Measurements from ENCODE around the gene CPPED1.
"Not testable (repeated sequence)": the region's sequence is repeated elsewhere in the genome, so short reads cannot be mapped to it uniquely, and the experiment has no call there.

The CPPED1 gene

GRCh38 chr16:12811441-12812383 is 8.0 kb upstream of the CPPED1 start:
- Histone ChIP-seq H3K4me3 (no peak overlapping the region), H3K27ac (no peak overlapping the region), H3K36me3 (ENCODE audit: insufficient read depth, low read length) (no peaks in the 10 kb centered on the region), H3K9ac (ENCODE audit: insufficient read length) (no peak overlapping the region), H3K9me3 (ENCODE audit: low read depth, low read length) (no peaks in the 10 kb centered on the region)
- no peak for TF ChIP-seq POLR2AphosphoS5 (IDR thresholded peaks at IDR 0.05; ENCODE audit: borderline replicate concordance, low read depth, low read length)
- no peak for TF ChIP-seq FOXP2 (optimal IDR thresholded peaks at IDR 0.05; ENCODE audit: control extremely low read depth, extremely low read length, insufficient read depth)
- TF ChIP-seq EZH2 (IDR thresholded peaks at IDR 0.05) = no peak
- DNase-seq (ENCODE audit: low read depth, low spot score) = no peak

GRCh38 chr16:12805066-12805465 is 1.4 kb upstream of the CPPED1 start:
- DNase-seq (ENCODE audit: low read depth, low spot score) = no peak
- H3K9me3 ChIP-seq (ENCODE audit: low read depth, low read length) = no peaks in the 10 kb centered on the region
- TF ChIP-seq POLR2AphosphoS5 (IDR thresholded peaks at IDR 0.05; ENCODE audit: borderline replicate concordance, low read depth, low read length) (no peak), EZH2 (IDR thresholded peaks at IDR 0.05) (no peak), FOXP2 (optimal IDR thresholded peaks at IDR 0.05; ENCODE audit: control extremely low read depth, extremely low read length, insufficient read depth) (no peak)

GRCh38 chr16:12804395-12804794 is 708 bp upstream of the CPPED1 start:
- H3K27ac ChIP-seq = no peak overlapping the region
- DNase-seq (ENCODE audit: low read depth, low spot score) = no peak
- peak overlapping the region; percentile 78 for H3K4me3 ChIP-seq
- no peak overlapping the region for H3K9ac ChIP-seq (ENCODE audit: insufficient read length)
- no peaks in the 10 kb centered on the region for H3K36me3 ChIP-seq (ENCODE audit: insufficient read depth, low read length)
- no peaks in the 10 kb centered on the region for H3K9me3 ChIP-seq (ENCODE audit: low read depth, low read length)
- TF ChIP-seq POLR2AphosphoS5 (IDR thresholded peaks at IDR 0.05; ENCODE audit: borderline replicate concordance, low read depth, low read length) (no peak), FOXP2 (optimal IDR thresholded peaks at IDR 0.05; ENCODE audit: control extremely low read depth, extremely low read length, insufficient read depth) (no peak), EZH2 (IDR thresholded peaks at IDR 0.05) (no peak)

More at GRCh38 chr16:12805066-12805465, 1.4 kb upstream of the CPPED1 start:
- H3K9ac ChIP-seq (ENCODE audit: insufficient read length) = no peak overlapping the region
- H3K4me3 ChIP-seq = no peak overlapping the region
- H3K27ac ChIP-seq = no peak overlapping the region
- H3K36me3 ChIP-seq (ENCODE audit: insufficient read depth, low read length) = no peaks in the 10 kb centered on the region

GRCh38 chr16:12802661-12803060 is 1.0 kb downstream of the CPPED1 start:
- no peaks in the 10 kb centered on the region for H3K9me3 ChIP-seq (ENCODE audit: low read depth, low read length)
- no peak for DNase-seq (ENCODE audit: low read depth, low spot score)
- TF ChIP-seq POLR2AphosphoS5 (IDR thresholded peaks at IDR 0.05; ENCODE audit: borderline replicate concordance, low read depth, low read length) (no peak), FOXP2 (optimal IDR thresholded peaks at IDR 0.05; ENCODE audit: control extremely low read depth, extremely low read length, insufficient read depth) (no peak), EZH2 (IDR thresholded peaks at IDR 0.05) (no peak)
- H3K4me3 ChIP-seq = peak overlapping the region; percentile 78
- H3K36me3 ChIP-seq (ENCODE audit: insufficient read depth, low read length) = no peaks in the 10 kb centered on the region
- peak overlapping the region; percentile 52 for H3K9ac ChIP-seq (ENCODE audit: insufficient read length)
- no peak overlapping the region for H3K27ac ChIP-seq

- no peak overlapping the region for H3K9ac ChIP-seq (ENCODE audit: insufficient read length)
Measured at GRCh38 chr16:12802048-12802447, 1.6 kb downstream of the CPPED1 start.

GRCh38 chr16:12801511-12802042 is 2.1 kb downstream of the CPPED1 start:
- Histone ChIP-seq H3K27ac (no peak overlapping the region), H3K9ac (ENCODE audit: insufficient read length) (no peak overlapping the region), H3K36me3 (ENCODE audit: insufficient read depth, low read length) (no peaks in the 10 kb centered on the region), H3K9me3 (ENCODE audit: low read depth, low read length) (no peaks in the 10 kb centered on the region), H3K4me3 (no peak overlapping the region)
- no peak for DNase-seq (ENCODE audit: low read depth, low spot score)
- TF ChIP-seq POLR2AphosphoS5 (IDR thresholded peaks at IDR 0.05; ENCODE audit: borderline replicate concordance, low read depth, low read length) (no peak), FOXP2 (optimal IDR thresholded peaks at IDR 0.05; ENCODE audit: control extremely low read depth, extremely low read length, insufficient read depth) (no peak), EZH2 (IDR thresholded peaks at IDR 0.05) (no peak)

More at GRCh38 chr16:12802048-12802447, 1.6 kb downstream of the CPPED1 start:
- H3K4me3 ChIP-seq = no peak overlapping the region
- no peak overlapping the region for H3K27ac ChIP-seq
- no peaks in the 10 kb centered on the region for H3K36me3 ChIP-seq (ENCODE audit: insufficient read depth, low read length)
- DNase-seq (ENCODE audit: low read depth, low spot score) = no peak
- H3K9me3 ChIP-seq (ENCODE audit: low read depth, low read length) = no peaks in the 10 kb centered on the region
- no peak for TF ChIP-seq FOXP2 (optimal IDR thresholded peaks at IDR 0.05; ENCODE audit: control extremely low read depth, extremely low read length, insufficient read depth)
- TF ChIP-seq POLR2AphosphoS5 (IDR thresholded peaks at IDR 0.05; ENCODE audit: borderline replicate concordance, low read depth, low read length) = no peak

- H3K27ac ChIP-seq = no peak overlapping the region
- TF ChIP-seq POLR2AphosphoS5 (IDR thresholded peaks at IDR 0.05; ENCODE audit: borderline replicate concordance, low read depth, low read length) = no peak
- TF ChIP-seq FOXP2 (optimal IDR thresholded peaks at IDR 0.05; ENCODE audit: control extremely low read depth, extremely low read length, insufficient read depth) = no peak
- TF ChIP-seq EZH2 (IDR thresholded peaks at IDR 0.05) = no peak
- no peak overlapping the region for H3K9ac ChIP-seq (ENCODE audit: insufficient read length)
- no peak overlapping the region for H3K4me3 ChIP-seq
- H3K36me3 ChIP-seq (ENCODE audit: insufficient read depth, low read length) = no peaks in the 10 kb centered on the region
- no peak for DNase-seq (ENCODE audit: low read depth, low spot score)
- no peaks in the 10 kb centered on the region for H3K9me3 ChIP-seq (ENCODE audit: low read depth, low read length)
Measured at GRCh38 chr16:12800817-12801216, 2.9 kb downstream of the CPPED1 start.

GRCh38 chr16:12799996-12800395 is 3.7 kb downstream of the CPPED1 start:
- not testable (repeated sequence) for H3K36me3 ChIP-seq (ENCODE audit: insufficient read depth, low read length); H3K9ac ChIP-seq (ENCODE audit: insufficient read length); H3K27ac ChIP-seq; H3K4me3 ChIP-seq; DNase-seq (ENCODE audit: low read depth, low spot score); H3K9me3 ChIP-seq (ENCODE audit: low read depth, low read length)
